HG03064 (cell line): Measurements from ENCODE around the gene SOCS7.
"Not testable (repeated sequence)": the region's sequence is repeated elsewhere in the genome, so short reads cannot be mapped to it uniquely, and the experiment has no call there.

ENCODE experiments used
- ATAC-seq: cut with Tn5 transposase; IDR thresholded peaks from one replicate; pipeline ENCODE4 v1.9.1; 2021; ENCODE audit warnings: low read depth; ENCODE audit not compliant: unreplicated experiment

The SOCS7 gene

GRCh38 chr17:38435795-38436194 is 84.2 kb downstream of the SOCS7 start:
- ATAC-seq = no peak

- no peak for ATAC-seq
These were observed 84.7 kb downstream of the SOCS7 start for GRCh38 chr17:38436386-38436785.

GRCh38 chr17:38437313-38437712 is 85.7 kb downstream of the SOCS7 start:
- ATAC-seq = not testable (repeated sequence)

GRCh38 chr17:38439436-38439835 is 87.8 kb downstream of the SOCS7 start:
- ATAC-seq = no peak

GRCh38 chr17:38440614-38441397 is 89.2 kb downstream of the SOCS7 start:
- no peak for ATAC-seq

GRCh38 chr17:38441429-38442061 is 89.9 kb downstream of the SOCS7 start:
- no peak for ATAC-seq

- ATAC-seq = no peak
These were observed 90.9 kb downstream of the SOCS7 start for GRCh38 chr17:38442548-38442947.

- no peak for ATAC-seq
These were observed 91.8 kb downstream of the SOCS7 start for GRCh38 chr17:38443356-38444031.

GRCh38 chr17:38444151-38444550 is 92.5 kb downstream of the SOCS7 start:
- ATAC-seq = no peak

GRCh38 chr17:38447502-38448085 is 96.0 kb downstream of the SOCS7 start:
- ATAC-seq = no peak

GRCh38 chr17:38448208-38448771 is 96.6 kb downstream of the SOCS7 start:
- ATAC-seq = no peak

- no peak for ATAC-seq
These were observed 97.7 kb downstream of the SOCS7 start for GRCh38 chr17:38449364-38449763.

- ATAC-seq = no peak
These were observed 98.9 kb downstream of the SOCS7 start for GRCh38 chr17:38450557-38451029.

GRCh38 chr17:38451030-38451839 is 99.6 kb downstream of the SOCS7 start:
- no peak for ATAC-seq

GRCh38 chr17:38451840-38452529 is 100.3 kb downstream of the SOCS7 start:
- no peak for ATAC-seq

- no peak for ATAC-seq
These were observed 101.1 kb downstream of the SOCS7 start for GRCh38 chr17:38452719-38453118.

GRCh38 chr17:38453951-38454421 is 102.3 kb downstream of the SOCS7 start:
- no peak for ATAC-seq

GRCh38 chr17:38454532-38454931 is 102.9 kb downstream of the SOCS7 start:
- no peak for ATAC-seq
